ENCODE data around the gene GPATCH2L.

The GPATCH2L gene

DNA sequence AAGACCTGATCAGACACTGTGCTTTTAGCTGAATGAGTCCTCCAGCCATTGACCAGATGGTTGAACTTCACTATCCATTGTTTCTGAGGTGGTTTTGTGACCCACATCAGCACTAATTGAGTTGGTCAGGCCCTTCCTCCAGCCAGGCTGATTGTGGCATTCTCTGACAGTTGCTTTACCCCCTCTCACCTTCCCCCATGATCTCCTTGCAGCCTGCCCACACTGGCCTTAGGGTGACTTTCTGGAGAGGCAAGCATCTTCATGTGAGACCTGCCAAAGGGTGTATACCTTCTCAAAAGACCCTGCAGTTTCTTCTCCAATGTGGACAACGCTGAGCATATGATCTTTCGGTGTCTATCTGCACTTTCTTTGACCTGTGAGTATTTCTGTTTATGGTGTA, 83.9 kb downstream of the GPATCH2L start:
- FAIRE-seq (no peak), DNase-seq (ENCODE audit: insufficient read length, low spot score) (no peak)
- TF ChIP-seq, protein P1, sequence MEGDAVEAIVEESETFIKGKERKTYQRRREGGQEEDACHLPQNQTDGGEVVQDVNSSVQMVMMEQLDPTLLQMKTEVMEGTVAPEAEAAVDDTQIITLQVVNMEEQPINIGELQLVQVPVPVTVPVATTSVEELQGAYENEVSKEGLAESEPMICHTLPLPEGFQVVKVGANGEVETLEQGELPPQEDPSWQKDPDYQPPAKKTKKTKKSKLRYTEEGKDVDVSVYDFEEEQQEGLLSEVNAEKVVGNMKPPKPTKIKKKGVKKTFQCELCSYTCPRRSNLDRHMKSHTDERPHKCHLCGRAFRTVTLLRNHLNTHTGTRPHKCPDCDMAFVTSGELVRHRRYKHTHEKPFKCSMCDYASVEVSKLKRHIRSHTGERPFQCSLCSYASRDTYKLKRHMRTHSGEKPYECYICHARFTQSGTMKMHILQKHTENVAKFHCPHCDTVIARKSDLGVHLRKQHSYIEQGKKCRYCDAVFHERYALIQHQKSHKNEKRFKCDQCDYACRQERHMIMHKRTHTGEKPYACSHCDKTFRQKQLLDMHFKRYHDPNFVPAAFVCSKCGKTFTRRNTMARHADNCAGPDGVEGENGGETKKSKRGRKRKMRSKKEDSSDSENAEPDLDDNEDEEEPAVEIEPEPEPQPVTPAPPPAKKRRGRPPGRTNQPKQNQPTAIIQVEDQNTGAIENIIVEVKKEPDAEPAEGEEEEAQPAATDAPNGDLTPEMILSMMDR (IDR thresholded peaks at IDR 0.05; ENCODE audit: insufficient read depth, missing control alignments) = no peak

DNA sequence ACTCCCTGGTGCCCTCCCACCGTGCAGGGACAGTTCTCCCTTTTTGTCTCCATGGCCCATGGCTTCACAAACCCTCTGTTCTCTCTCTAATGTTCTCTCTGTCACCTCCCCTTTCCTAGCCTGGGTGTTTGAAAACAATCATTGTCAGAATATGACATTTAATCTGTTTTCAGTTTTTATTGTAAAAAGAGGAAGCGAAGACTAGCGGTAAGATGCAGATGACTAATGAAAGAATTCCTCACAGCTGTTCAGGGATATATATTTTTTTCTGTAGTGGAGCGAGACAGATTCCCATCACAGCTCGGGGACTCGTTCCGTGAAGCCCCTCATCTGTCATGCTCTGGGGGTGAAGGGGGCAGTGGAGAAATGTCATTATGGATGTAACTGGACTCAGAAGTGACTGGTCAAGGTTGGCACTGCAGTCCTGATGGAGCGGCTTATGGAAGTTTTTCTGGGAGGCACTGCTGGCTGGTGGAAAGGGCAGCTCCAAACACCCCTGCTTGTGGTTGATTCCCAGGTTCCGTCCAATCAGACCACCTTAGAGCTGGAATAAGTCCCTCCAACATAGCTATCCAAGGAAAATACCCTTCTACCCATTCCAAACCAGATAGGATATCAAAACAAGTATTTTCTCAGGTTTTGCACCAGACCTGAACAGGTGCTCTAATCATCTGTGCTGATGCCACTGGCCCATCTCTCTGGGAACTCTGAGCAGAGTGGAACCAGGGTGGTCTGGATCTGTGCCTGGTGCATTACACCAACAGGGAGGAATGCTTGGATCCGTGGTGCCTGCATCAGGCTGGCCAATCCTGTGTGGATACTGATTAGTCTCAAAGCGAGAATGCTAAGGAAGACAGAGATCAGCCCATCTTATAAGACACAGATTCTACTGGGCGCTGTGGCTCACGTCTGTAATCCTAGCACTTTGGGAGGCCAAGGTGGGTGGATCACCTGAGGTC, 84.7 kb downstream of the GPATCH2L start:
- no peak for FAIRE-seq
- DNase-seq (ENCODE audit: insufficient read length, low spot score) = no peak
- TF ChIP-seq, protein P1 (IDR thresholded peaks at IDR 0.05; ENCODE audit: insufficient read depth, missing control alignments) = no peak

DNA sequence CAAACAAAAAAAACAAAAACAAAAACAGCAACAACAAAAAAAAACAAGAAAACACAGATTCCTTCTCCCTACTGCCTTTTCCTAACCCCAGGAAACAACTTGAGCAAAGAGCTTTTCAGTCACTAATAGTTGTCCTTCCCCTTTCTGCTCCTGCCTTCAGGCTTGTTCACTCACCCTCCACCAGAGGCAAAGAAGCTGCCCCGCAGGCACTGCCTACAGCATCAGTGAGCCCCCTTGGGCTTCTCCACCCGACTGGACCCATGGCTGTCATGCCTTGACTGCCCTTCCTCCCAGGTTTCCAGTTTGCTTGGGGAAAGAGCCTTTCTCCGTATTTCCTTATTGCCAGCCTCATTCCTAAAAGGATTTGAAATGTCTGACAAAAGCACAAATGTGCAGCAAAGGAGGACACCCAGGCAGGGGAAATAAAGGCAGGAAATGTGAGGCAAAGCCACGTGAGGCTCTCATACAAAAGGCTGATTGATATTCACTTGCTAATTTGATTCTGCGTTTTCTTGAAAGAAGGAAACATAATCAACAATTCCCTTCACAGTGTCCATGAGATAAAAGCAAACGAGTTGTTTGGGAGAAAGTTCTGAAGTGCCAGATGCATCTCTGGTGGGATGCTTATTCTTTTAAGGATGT, 85.7 kb downstream of the GPATCH2L start:
- TF ChIP-seq, protein P1 (IDR thresholded peaks at IDR 0.05; ENCODE audit: insufficient read depth, missing control alignments) = no peak
- DNase-seq (ENCODE audit: insufficient read length, low spot score) = no peak
- no peak for FAIRE-seq

DNA sequence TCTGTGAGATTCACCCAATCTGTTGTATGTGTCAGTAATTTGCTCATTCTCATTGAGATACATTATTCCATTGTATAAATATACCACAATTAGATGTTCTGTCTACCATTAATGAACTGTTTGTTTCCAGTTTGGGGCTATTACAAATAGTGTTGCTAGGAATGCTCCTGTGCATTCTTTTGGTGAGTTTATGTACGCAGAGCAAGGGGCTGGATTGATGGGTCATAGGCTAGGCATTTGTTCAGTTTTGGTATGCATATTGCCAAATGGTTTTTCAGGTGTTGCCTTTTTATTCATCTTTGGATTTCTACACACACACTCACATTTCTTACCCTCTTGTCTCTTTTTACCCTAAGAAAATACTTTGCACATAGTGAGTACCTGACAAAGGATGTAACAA, 93.4 kb downstream of the GPATCH2L start:
- DNase-seq (ENCODE audit: insufficient read length, low spot score) = no peak
- TF ChIP-seq, protein P1 (IDR thresholded peaks at IDR 0.05; ENCODE audit: insufficient read depth, missing control alignments) = no peak
- no peak for FAIRE-seq

DNA sequence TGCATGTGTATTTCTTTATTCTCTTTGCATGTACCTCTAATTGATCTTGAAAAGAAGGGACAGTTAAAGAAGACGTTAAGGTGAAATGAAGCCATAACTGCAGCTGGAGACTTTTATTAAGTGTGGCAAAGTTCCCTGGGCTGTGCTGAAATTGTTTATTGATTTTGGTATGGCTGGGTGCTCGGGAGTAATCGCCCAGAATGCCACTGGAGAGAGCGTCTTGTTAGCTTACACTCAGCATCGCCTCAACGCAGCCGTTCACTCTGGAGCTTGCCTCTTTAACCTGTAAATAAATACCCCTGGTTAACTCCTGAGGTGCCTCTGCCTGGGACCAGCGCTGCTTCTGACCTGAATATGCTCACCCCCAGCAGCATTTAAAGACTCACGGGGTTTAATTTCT, 98.6 kb downstream of the GPATCH2L start:
- FAIRE-seq (no peak), DNase-seq (ENCODE audit: insufficient read length, low spot score) (no peak)
- TF ChIP-seq, protein P1 (IDR thresholded peaks at IDR 0.05; ENCODE audit: insufficient read depth, missing control alignments) = no peak

DNA sequence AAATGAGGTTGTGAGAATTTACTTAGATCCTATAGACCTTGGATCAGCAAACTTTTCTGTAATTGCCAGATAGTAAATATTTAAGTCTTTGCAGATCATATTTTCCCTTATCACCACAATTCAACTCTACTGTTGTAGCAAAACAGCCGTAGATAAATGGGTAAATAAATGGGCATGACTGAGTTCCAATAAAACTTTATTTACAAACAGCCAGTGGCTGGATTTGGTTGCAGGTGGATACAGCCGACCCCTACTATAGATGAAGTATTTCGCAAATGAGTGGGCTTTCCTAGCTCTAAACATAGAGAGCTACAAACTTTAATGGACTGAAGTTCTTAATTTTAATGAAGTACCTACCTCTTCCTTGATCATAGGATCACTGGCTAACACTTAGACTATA, 100.7 kb downstream of the GPATCH2L start:
- DNase-seq (ENCODE audit: insufficient read length, low spot score) = no peak
- no peak for FAIRE-seq
- TF ChIP-seq, protein P1 (IDR thresholded peaks at IDR 0.05; ENCODE audit: insufficient read depth, missing control alignments) = no peak

DNA sequence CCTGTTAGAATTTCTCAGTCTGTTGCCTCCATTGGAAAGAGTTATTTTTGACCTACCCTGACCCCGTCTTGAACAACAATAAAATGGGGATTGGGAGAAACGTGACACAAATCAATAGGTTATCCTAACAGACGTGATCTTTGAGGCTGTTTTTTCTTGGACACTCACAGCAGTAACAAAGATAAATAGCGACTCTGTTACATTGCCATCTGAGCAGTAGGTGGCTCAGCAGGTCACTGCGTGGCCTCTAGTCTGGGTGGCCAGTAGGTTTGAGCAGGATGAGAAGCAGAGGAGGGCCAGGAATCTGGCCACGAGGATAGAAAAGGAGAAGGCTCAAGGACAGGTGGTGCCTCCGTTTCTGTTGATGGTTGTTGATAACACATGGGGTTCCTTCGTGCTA, 101.4 kb downstream of the GPATCH2L start:
- TF ChIP-seq, protein P1 (IDR thresholded peaks at IDR 0.05; ENCODE audit: insufficient read depth, missing control alignments) = no peak
- DNase-seq (ENCODE audit: insufficient read length, low spot score) = no peak
- no peak for FAIRE-seq
